ENCODE data around the gene CSNK1A1. TPM values are rescaled to one million over a fixed set of nuclear protein-coding genes. Genes with fewer than 3 reads are reported as not detected.

CSNK1A1 gene
- total and polyA plus RNA-seq, 2 of the 4 experiments (the other 2 are of a cell fraction), result 140 to 419 TPM

GRCh38 chr5:149563466-149563865, 12.2 kb upstream of the CSNK1A1 start:
- peak overlapping the region; percentile 25; the same call in 1 of the 2 replicates for H3K9ac ChIP-seq (ENCODE audit: low read depth, low read length)
- no peaks in the 10 kb centered on the region for H3K9me3 ChIP-seq (ENCODE audit: control insufficient read depth, insufficient read depth, low read length)
- peak overlapping the region; percentile 98 for H2BK20ac ChIP-seq (ENCODE audit: low read depth, low read length)
- H3K56ac ChIP-seq (ENCODE audit: extremely low read depth, insufficient read depth, low read length), result peak overlapping the region; percentile 82
- POLR2A ChIA-PET (ENCODE audit: unreplicated experiment), result interaction anchor here (2.1 kb wide), 1 partner anchor 118 kb away, joined by 11 read pairs; no protein-coding TSS in a partner anchor
- no peak overlapping the region for H2AFZ ChIP-seq (replicated peaks; ENCODE audit: low read length, poor library complexity)
- CTCF ChIA-PET, result interaction anchor here (0.7 to 2.5 kb wide), 5 partner anchors 115 to 192 kb away, joined by 3 to 14 read pairs (median 4); no protein-coding TSS in a partner anchor
- H4K8ac ChIP-seq (ENCODE audit: low read depth in 2 of 2, low read length in 2 of 2), result peak overlapping the region; percentile 79 to 91
- peak overlapping the region; percentile 33 for H3K14ac ChIP-seq (replicated peaks; ENCODE audit: low read depth, low read length)
- peak overlapping the region; percentile 95; the same call in 1 of the 2 replicates for H3K4ac ChIP-seq (ENCODE audit: low read depth, low read length)
- peak overlapping the region; percentile 100 for H2BK5ac ChIP-seq (ENCODE audit: low read depth, low read length, poor library complexity, severe bottlenecking)
- peak overlapping the region; percentile 96 for H2BK15ac ChIP-seq (ENCODE audit: low read depth, low read length)
- peak overlapping the region; percentile 100 for H3K27ac ChIP-seq (ENCODE audit: insufficient read depth, low read length)
- peak; percentile 65; the same call in 1 of the 2 replicates for TF ChIP-seq CEBPB (IDR thresholded peaks at IDR 0.05; ENCODE audit: low read depth, low read length)
- peak; percentile 4; the same call in 1 of the 2 replicates for TF ChIP-seq FOS (IDR thresholded peaks at IDR 0.05; ENCODE audit: low read depth, low read length)
- no peak for TF ChIP-seq ELK1 (IDR thresholded peaks at IDR 0.05; ENCODE audit: borderline replicate concordance, low read depth, low read length)
- no peak for TF ChIP-seq RCOR1 (IDR thresholded peaks at IDR 0.05; ENCODE audit: insufficient replicate concordance, low read length)
- dilution Hi-C loops (cut with HindIII; ENCODE audit: low sequenced_read_pairs, unreplicated experiment), result no loop called here
- H2AK5ac ChIP-seq (ENCODE audit: low read depth, low read length), result peak overlapping the region; percentile 96
- H4K20me1 ChIP-seq (ENCODE audit: insufficient read depth, low read length), result no peaks in the 10 kb centered on the region
- DNase-seq (peak; percentile 64), ATAC-seq (ENCODE audit: low read depth) (peak; percentile 2)
- in situ Hi-C loops (cut with MboI; ENCODE audit: low sequenced_read_pairs), result loop anchor here (5.0 to 25.0 kb wide), 3 partner anchors 126 to 401 kb away; no protein-coding TSS in a partner anchor
- H4K91ac ChIP-seq (ENCODE audit: insufficient read depth, low read depth, low read length), result peak overlapping the region; percentile 95; the same call in 1 of the 2 replicates
- H3K9me1 ChIP-seq (ENCODE audit: insufficient read depth, low read length), result 0 out of 2 replicates have a peak, but pooled peaks cover 3% of the 10 kb centered on the region
- H2AK9ac ChIP-seq (replicated peaks; ENCODE audit: low read depth, low read length, poor library complexity), result no peak overlapping the region
- intact Hi-C loops (cut with micrococcal nuclease), result loop anchor here (5.0 to 10.0 kb wide), 5 partner anchors 76 to 829 kb away; partner anchors contain the start of genes ABLIM3 and AFAP1L1
- H3K79me1 ChIP-seq (ENCODE audit: low read depth in 1 of 2, low read length in 2 of 2), result peaks cover 0 to 7% of the 10 kb centered on the region in 2 experiments; a peak in 1 of 4 replicates
- peak overlapping the region; percentile 99 for H2BK120ac ChIP-seq (ENCODE audit: low read depth, low read length)
- BruUV-seq (replicated peaks), result no TSS peak
- H3K27me3 ChIP-seq (ENCODE audit: control insufficient read depth, insufficient read depth, low read length), result no peaks in the 10 kb centered on the region
- no peak overlapping the region; the same call in 1 of the 2 replicates for H3K4me2 ChIP-seq (ENCODE audit: low read depth, low read length)
- H3K4me3 ChIP-seq (ENCODE audit: insufficient read depth, low read depth, low read length), result no peak overlapping the region
- no CpG with 5 or more reads among the region's 2 CpGs for WGBS, 2 experiments (ENCODE audit: extremely low coverage in 2 of 2, insufficient read length in 1 of 2)
- H3K4me1 ChIP-seq (ENCODE audit: control insufficient read depth, insufficient read depth, low read length), result peaks cover 14% of the 10 kb centered on the region
- no peaks in the 10 kb centered on the region for H3K36me3 ChIP-seq (ENCODE audit: control insufficient read depth, insufficient read depth, low read length)
- peak overlapping the region; percentile 60 for H3K18ac ChIP-seq (ENCODE audit: low read depth, low read length)
- H4K5ac ChIP-seq (ENCODE audit: low read depth, low read length), result peak overlapping the region; percentile 53; the same call in 1 of the 2 replicates
- H3K23ac ChIP-seq (ENCODE audit: low read depth, low read length), result peak overlapping the region; percentile 94
